GM12801 (cell line): Measurements from ENCODE around the gene EDARADD.

ENCODE experiments used
- CTCF ChIP-seq: IDR thresholded peaks from one replicate; pipeline ENCODE4 v1.5.1; 2011; ENCODE audit warnings: control low read depth; ENCODE audit not compliant: insufficient read length; ENCODE audit errors: extremely low read depth

EDARADD gene

GRCh38 chr1:236407059-236407458, 13.0 kb downstream of the EDARADD start:
- TF ChIP-seq CTCF: no peak

- TF ChIP-seq CTCF: no peak
Measured at GRCh38 chr1:236413688-236414087, 19.6 kb downstream of the EDARADD start.

- TF ChIP-seq CTCF: no peak
Measured at GRCh38 chr1:236416165-236416564, 22.1 kb downstream of the EDARADD start.

GRCh38 chr1:236417336-236417735, 23.2 kb downstream of the EDARADD start:
- no peak for TF ChIP-seq CTCF

GRCh38 chr1:236419502-236419901, 25.4 kb downstream of the EDARADD start:
- no peak for TF ChIP-seq CTCF

GRCh38 chr1:236421022-236421421, 26.9 kb downstream of the EDARADD start:
- TF ChIP-seq CTCF: no peak

- no peak for TF ChIP-seq CTCF
Measured at GRCh38 chr1:236421850-236422516, 27.9 kb downstream of the EDARADD start.
